CD4-positive, alpha-beta T cell (primary cell): ENCODE measurements around the gene GPR35. TPM values are rescaled to one million over a fixed set of nuclear protein-coding genes. Genes with fewer than 3 reads are reported as not detected.
A peak's percentile ranks its signal among the peaks of the same experiment; 100 is the strongest.

Experiments
- ATAC-seq: fragments of 200-7000 bp; cut with Tn5 transposase; one replicate; pipeline ENCODE4 v1.10.0; 2022; ENCODE audit warnings: mild to moderate bottlenecking; ENCODE audit not compliant: poor library complexity
- CTCF ChIA-PET: fragments of 350-600 bp; sonication (Branson Sonifier 250); formaldehyde crosslinking; loops from one replicate; lab custom pipeline; 2021; ENCODE audit warnings: antibody characterized with exemption, inconsistent platforms; lab: Charles Lee
- POLR2A ChIA-PET: fragments of 350-600 bp; sonication (Branson Sonifier 250); formaldehyde crosslinking; loops from one replicate; lab custom pipeline; 2021; ENCODE audit warnings: antibody characterized with exemption, inconsistent platforms; lab: Charles Lee
- DNase-seq, 14 experiments: peaks; one replicate each; pipeline ENCODE4 v3.0.0-alpha.2; 2013 to 2020; ENCODE audit warnings: mixed read lengths in 2 of 14
- H3K27ac ChIP-seq, 2 donors: one replicate each; pipeline versions ENCODE4 v1.5.1 to v1.7.0; 2013; ENCODE audit warnings: low read length in 2 of 2, low read depth in 1 of 2, mild to moderate bottlenecking in 1 of 2
- H3K27me3 ChIP-seq, 2 experiments: 1 replicate in 1 of 2; 2 replicates in 1 of 2; pipeline versions ENCODE4 v1.6.1 to v1.7.0; 2013; ENCODE audit warnings: low read length in 2 of 2, control low read depth in 1 of 2, mild to moderate bottlenecking in 1 of 2, moderate library complexity in 1 of 2; ENCODE audit not compliant: insufficient read depth in 2 of 2, control insufficient read depth in 1 of 2
- H3K36me3 ChIP-seq: one replicate; pipeline ENCODE4 v1.6.1; 2013; ENCODE audit warnings: low read length, control low read depth; ENCODE audit not compliant: insufficient read depth
- H3K4me1 ChIP-seq: one replicate; pipeline ENCODE4 v1.6.1; 2013; ENCODE audit warnings: low read length, control low read depth; ENCODE audit not compliant: insufficient read depth
- H3K4me3 ChIP-seq: one replicate; pipeline ENCODE4 v1.5.1; 2013; ENCODE audit warnings: mild to moderate bottlenecking, low read length, moderate library complexity
- H3K9me3 ChIP-seq, 2 experiments: 1 replicate in 1 of 2; 2 replicates in 1 of 2; pipeline versions ENCODE4 v1.6.1 to v1.7.0; 2013; ENCODE audit warnings: low read length in 2 of 2, mild to moderate bottlenecking in 2 of 2, control low read depth in 1 of 2, moderate library complexity in 1 of 2; ENCODE audit not compliant: control insufficient read depth in 1 of 2, insufficient read depth in 1 of 2
- H3K27ac Mint-ChIP-seq: one replicate; pipeline ENCODE4 v1.8.0; 2020; ENCODE audit warnings: mixed read lengths
- H3K27me3 Mint-ChIP-seq: one replicate; pipeline ENCODE4 v1.8.0; 2021; ENCODE audit warnings: mixed read lengths
- H3K36me3 Mint-ChIP-seq: one replicate; pipeline ENCODE4 v1.8.0; 2021; ENCODE audit warnings: low read depth, mixed read lengths
- H3K4me1 Mint-ChIP-seq: one replicate; pipeline ENCODE4 v1.8.0; 2021; ENCODE audit warnings: low read depth, mixed read lengths
- H3K4me3 Mint-ChIP-seq: one replicate; pipeline ENCODE4 v1.8.0; 2020; ENCODE audit warnings: mild to moderate bottlenecking, mixed read lengths
- H3K9me3 Mint-ChIP-seq: one replicate; pipeline ENCODE4 v1.8.0; 2020; ENCODE audit warnings: mixed read lengths
- CTCF ChIP-seq: fragments of 200-600 bp; IDR thresholded peaks from one replicate; pipeline ENCODE4 v1.8.0; 2022; ENCODE audit warnings: antibody characterized with exemption, mild to moderate bottlenecking
- intact Hi-C, 2 experiments: fragments of 100-400 bp; cut with DNase I in 1 of 2; cut with micrococcal nuclease in 1 of 2; formaldehyde crosslinking; loops; one replicate each; pipeline versions ENCODE4 v1.15.1 to v1.9.0; 2023 to 2025; cut with DNase I, micrococcal nuclease
- total RNA-seq, 174 experiments: library from RNA in 2 of 174; stranded (reverse) in 2 of 174; gene quantifications; one replicate each; pipeline ENCODE4 v1.2.3 and lab custom pipeline; 2021 to 2026

GPR35 gene
- total RNA-seq, 2 experiments from 2014 or later = 7.1 to 7.2 TPM

- no peak for DNase-seq
- Mint-ChIP-seq H3K4me3 (peak overlapping the region; percentile 97), H3K9me3 (no peaks in the 10 kb centered on the region), H3K4me1 (peaks cover 41% of the 10 kb centered on the region), H3K27me3 (no peaks in the 10 kb centered on the region), H3K27ac (no peak overlapping the region), H3K36me3 (peaks cover 49% of the 10 kb centered on the region)
- ChIA-PET POLR2A (interaction anchor here (0.9 to 6.1 kb wide), 2 partner anchors 9 to 23 kb away, joined by 4 to 224 read pairs; partner anchors contain the start of gene RNPEPL1), CTCF (interaction anchor here (1.3 to 1.5 kb wide), 2 partner anchors 10 to 21 kb away, joined by 3 to 6 read pairs; partner anchors contain the start of gene RNPEPL1)
- ATAC-seq = no peak
- no peak for TF ChIP-seq CTCF
- intact Hi-C loops = loop anchor here in 1 of 2 experiments (5.0 to 10.0 kb wide), 7 partner anchors 152 to 1098 kb away; partner anchors contain the start of genes ATG4B, DTYMK, GPC1 and MTERF4
- no peaks in the 10 kb centered on the region for H3K9me3 ChIP-seq
- no peak overlapping the region for H3K4me3 ChIP-seq
- no peaks in the 10 kb centered on the region for H3K27me3 ChIP-seq
- peaks cover 41% of the 10 kb centered on the region for H3K4me1 ChIP-seq
- H3K36me3 ChIP-seq = peaks cover 51% of the 10 kb centered on the region
- no peak overlapping the region for H3K27ac ChIP-seq
Measured at GRCh38 chr2:240589375-240589774, 35.9 kb upstream of the GPR35 start.

- DNase-seq = no peak
- peaks cover 57% of the 10 kb centered on the region for H3K36me3 ChIP-seq
- H3K27me3 ChIP-seq = no peaks in the 10 kb centered on the region
- H3K4me1 ChIP-seq = peaks cover 35% of the 10 kb centered on the region
- no peak overlapping the region for H3K27ac ChIP-seq
- peaks cover 51% of the 10 kb centered on the region for H3K36me3 Mint-ChIP-seq
- peaks cover 35% of the 10 kb centered on the region for H3K4me1 Mint-ChIP-seq
- H3K9me3 Mint-ChIP-seq = no peaks in the 10 kb centered on the region
- H3K9me3 ChIP-seq = no peaks in the 10 kb centered on the region
- TF ChIP-seq CTCF = no peak
- H3K4me3 ChIP-seq = no peak overlapping the region
- intact Hi-C loops = loop anchor here in 1 of 2 experiments (5.0 to 10.0 kb wide), 7 partner anchors 153 to 1097 kb away; partner anchors contain the start of genes ATG4B, DTYMK, GPC1 and MTERF4
- no peak for ATAC-seq
- ChIA-PET CTCF (no interaction called here), POLR2A (interaction anchor here (0.9 kb wide), 1 partner anchor 10 kb away, joined by 4 read pairs; no protein-coding TSS in a partner anchor)
- H3K27me3 Mint-ChIP-seq = no peaks in the 10 kb centered on the region
- H3K27ac Mint-ChIP-seq = no peak overlapping the region
- no peak overlapping the region for H3K4me3 Mint-ChIP-seq
Measured at GRCh38 chr2:240589850-240590525, 35.3 kb upstream of the GPR35 start.

GRCh38 chr2:240590681-240591111, 34.6 kb upstream of the GPR35 start:
- ChIA-PET POLR2A (no interaction called here), CTCF (no interaction called here)
- no peaks in the 10 kb centered on the region for H3K9me3 Mint-ChIP-seq
- no peak overlapping the region for H3K4me3 Mint-ChIP-seq
- H3K4me1 Mint-ChIP-seq = peaks cover 29% of the 10 kb centered on the region
- Histone ChIP-seq H3K36me3 (peaks cover 64% of the 10 kb centered on the region), H3K27ac (no peak overlapping the region), H3K4me3 (no peak overlapping the region), H3K27me3 (no peaks in the 10 kb centered on the region), H3K4me1 (peaks cover 33% of the 10 kb centered on the region), H3K9me3 (no peaks in the 10 kb centered on the region)
- intact Hi-C loops = no loop called here
- no peaks in the 10 kb centered on the region for H3K27me3 Mint-ChIP-seq
- no peak for TF ChIP-seq CTCF
- H3K36me3 Mint-ChIP-seq = peaks cover 49% of the 10 kb centered on the region
- ATAC-seq (no peak), DNase-seq (no peak)
- H3K27ac Mint-ChIP-seq = no peak overlapping the region
